Measurements from ENCODE around the gene HIRIP3. TPM values are rescaled to one million over a fixed set of nuclear protein-coding genes. Genes with fewer than 3 reads are reported as not detected.

The HIRIP3 gene
- total RNA-seq, 1 donor from 2014 or later: 9.9 TPM

DNA sequence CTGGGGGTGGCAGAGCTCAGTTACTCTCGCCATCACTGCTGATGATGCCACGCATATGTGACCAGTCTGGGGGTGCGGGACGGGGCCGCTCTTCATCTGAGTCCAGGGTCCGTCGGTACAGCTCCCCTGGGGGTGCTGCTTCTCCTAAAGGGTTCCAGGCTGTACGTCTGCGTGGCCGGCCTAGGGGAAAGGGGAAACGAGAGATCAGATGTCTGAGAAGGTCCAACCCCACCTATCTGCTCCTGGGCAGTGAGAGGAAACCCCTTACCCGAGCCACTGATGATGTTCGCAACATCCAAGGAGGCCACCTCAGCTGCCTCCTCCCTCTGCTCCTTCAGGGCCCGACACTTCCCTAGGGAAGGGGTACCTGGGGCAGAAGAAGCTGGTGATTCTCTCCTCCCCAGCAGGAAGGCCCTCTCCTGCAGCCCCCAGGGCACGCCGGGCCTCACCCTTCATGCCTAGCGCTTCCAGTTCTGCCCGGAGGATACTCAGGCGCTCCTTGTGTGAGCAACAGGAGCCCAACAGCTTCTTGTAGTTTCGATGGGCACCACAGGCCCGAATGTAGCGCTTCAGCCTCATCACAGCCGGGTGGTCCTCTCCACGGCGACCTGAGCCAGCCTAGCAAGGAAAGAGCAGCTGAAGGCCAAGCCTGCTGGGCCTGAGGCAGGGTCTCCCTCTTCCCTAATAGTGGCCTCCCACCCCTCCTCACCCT, 2.1 kb downstream of the HIRIP3 start:
- no peak for DNase-seq (ENCODE audit: low spot score)
- Mint-ChIP-seq H3K4me3 (ENCODE audit: unreplicated experiment) (no peak overlapping the region), H3K27ac (ENCODE audit: unreplicated experiment) (no peak overlapping the region), H3K36me3 (ENCODE audit: low read depth) (peaks cover 17% of the 10 kb centered on the region), H3K27me3 (ENCODE audit: low read depth) (no peaks in the 10 kb centered on the region), H3K4me1 (ENCODE audit: low read depth) (peaks cover 24% of the 10 kb centered on the region), H3K9me3 (ENCODE audit: low read depth) (no peaks in the 10 kb centered on the region)
- no peak for TF ChIP-seq CTCF (IDR thresholded peaks at IDR 0.05)

GRCh38 chr16:29992344-29992967, 3.0 kb downstream of the HIRIP3 start:
- Mint-ChIP-seq H3K4me1 (ENCODE audit: low read depth) (peaks cover 24% of the 10 kb centered on the region), H3K4me3 (ENCODE audit: unreplicated experiment) (no peak overlapping the region), H3K9me3 (ENCODE audit: low read depth) (no peaks in the 10 kb centered on the region), H3K27ac (ENCODE audit: unreplicated experiment) (no peak overlapping the region), H3K36me3 (ENCODE audit: low read depth) (peaks cover 23% of the 10 kb centered on the region), H3K27me3 (ENCODE audit: low read depth) (no peaks in the 10 kb centered on the region)
- TF ChIP-seq CTCF (IDR thresholded peaks at IDR 0.05): no peak
- DNase-seq (ENCODE audit: low spot score): peak; percentile 33

DNA sequence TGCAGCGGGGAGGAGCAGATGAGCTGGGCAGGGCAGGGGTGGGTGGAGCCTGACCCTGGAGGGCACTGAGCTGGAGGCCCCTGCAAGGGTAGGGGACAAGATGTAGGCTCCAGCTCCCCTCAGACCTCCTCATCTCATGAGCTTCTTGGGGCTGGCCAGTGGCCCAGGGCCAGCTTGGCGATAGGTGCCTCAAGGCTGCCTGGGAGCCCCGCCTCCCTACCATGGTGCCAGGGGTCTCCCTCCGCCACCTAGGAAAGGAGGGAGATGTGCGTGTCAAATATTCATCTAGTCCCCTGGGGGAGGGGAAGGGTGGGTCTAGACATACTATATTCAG, 3.9 kb downstream of the HIRIP3 start:
- Mint-ChIP-seq H3K4me3 (ENCODE audit: unreplicated experiment) (no peak overlapping the region), H3K27ac (ENCODE audit: unreplicated experiment) (no peak overlapping the region), H3K27me3 (ENCODE audit: low read depth) (no peaks in the 10 kb centered on the region), H3K4me1 (ENCODE audit: low read depth) (peaks cover 19% of the 10 kb centered on the region), H3K36me3 (ENCODE audit: low read depth) (peaks cover 25% of the 10 kb centered on the region), H3K9me3 (ENCODE audit: low read depth) (no peaks in the 10 kb centered on the region)
- TF ChIP-seq CTCF (IDR thresholded peaks at IDR 0.05): no peak
- peak; percentile 52 for DNase-seq (ENCODE audit: low spot score)

- no peaks in the 10 kb centered on the region for H3K27me3 Mint-ChIP-seq (ENCODE audit: low read depth)
- TF ChIP-seq CTCF (IDR thresholded peaks at IDR 0.05): no peak
- H3K4me3 Mint-ChIP-seq (ENCODE audit: unreplicated experiment): no peak overlapping the region
- DNase-seq (ENCODE audit: low spot score): peak; percentile 83
- H3K27ac Mint-ChIP-seq (ENCODE audit: unreplicated experiment): no peak overlapping the region
- H3K4me1 Mint-ChIP-seq (ENCODE audit: low read depth): peaks cover 14% of the 10 kb centered on the region
- peaks cover 29% of the 10 kb centered on the region for H3K36me3 Mint-ChIP-seq (ENCODE audit: low read depth)
- H3K9me3 Mint-ChIP-seq (ENCODE audit: low read depth): no peaks in the 10 kb centered on the region
These were observed 4.4 kb downstream of the HIRIP3 start for GRCh38 chr16:29990883-29991570.

GRCh38 chr16:29990034-29990433, 5.4 kb downstream of the HIRIP3 start:
- Mint-ChIP-seq H3K4me1 (ENCODE audit: low read depth) (peaks cover 12% of the 10 kb centered on the region), H3K27me3 (ENCODE audit: low read depth) (no peaks in the 10 kb centered on the region), H3K4me3 (ENCODE audit: unreplicated experiment) (no peak overlapping the region), H3K9me3 (ENCODE audit: low read depth) (no peaks in the 10 kb centered on the region), H3K27ac (ENCODE audit: unreplicated experiment) (no peak overlapping the region), H3K36me3 (ENCODE audit: low read depth) (peaks cover 34% of the 10 kb centered on the region)
- no peak for TF ChIP-seq CTCF (IDR thresholded peaks at IDR 0.05)
- DNase-seq (ENCODE audit: low spot score): no peak

Measured in chondrocyte (in vitro differentiated cells).